ENCODE measurements around the gene MPZL2.

Gene MPZL2

GRCh38 chr11:118212131-118212725, 51.9 kb downstream of the MPZL2 start:
- POLR2A ChIA-PET (ENCODE audit: low non-redundant PET): no interaction called here
- no peak for DNase-seq (ENCODE audit: low spot score)
- CTCF ChIA-PET: interaction anchor here (1.5 kb wide), 1 partner anchor 14 kb away, joined by 4 read pairs; no protein-coding TSS in a partner anchor
- no peak for TF ChIP-seq CTCF (conservative IDR thresholded peaks at IDR 0.05; ENCODE audit: low read depth)
- H3K27ac ChIP-seq: no peak overlapping the region

DNA sequence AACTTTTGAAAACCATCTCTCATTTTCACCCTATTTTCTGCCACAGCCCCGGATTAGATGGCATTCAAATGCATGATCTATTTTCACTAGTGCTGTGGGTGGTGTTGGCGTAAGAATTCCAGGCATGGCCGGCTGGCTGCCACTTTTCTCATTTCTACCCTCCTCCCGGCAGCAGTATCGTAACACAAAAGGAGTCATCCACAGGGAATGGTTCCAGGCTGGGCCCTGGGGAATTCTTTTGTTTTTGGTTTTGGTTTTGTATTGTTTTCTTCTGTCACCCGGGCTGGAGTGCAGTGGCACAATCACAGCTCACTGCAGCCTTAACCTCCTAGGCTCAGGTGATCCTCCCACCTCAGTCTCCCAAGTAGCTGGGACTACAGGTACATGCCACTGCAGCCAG, 53.1 kb downstream of the MPZL2 start:
- ChIA-PET CTCF (no interaction called here), POLR2A (ENCODE audit: low non-redundant PET) (no interaction called here)
- no peak overlapping the region for H3K27ac ChIP-seq
- no peak for TF ChIP-seq CTCF (conservative IDR thresholded peaks at IDR 0.05; ENCODE audit: low read depth)
- no peak for DNase-seq (ENCODE audit: low spot score)

GRCh38 chr11:118210323-118210722, 53.8 kb downstream of the MPZL2 start:
- no peak for TF ChIP-seq CTCF (conservative IDR thresholded peaks at IDR 0.05; ENCODE audit: low read depth)
- no peak for DNase-seq (ENCODE audit: low spot score)
- no peak overlapping the region for H3K27ac ChIP-seq
- ChIA-PET CTCF (no interaction called here), POLR2A (ENCODE audit: low non-redundant PET) (no interaction called here)

GRCh38 chr11:118209033-118209432, 55.1 kb downstream of the MPZL2 start:
- CTCF ChIA-PET: interaction anchor here (1.9 kb wide), 1 partner anchor 11 kb away, joined by 8 read pairs; no protein-coding TSS in a partner anchor
- no peak overlapping the region for H3K27ac ChIP-seq
- POLR2A ChIA-PET (ENCODE audit: low non-redundant PET): no interaction called here
- DNase-seq (ENCODE audit: low spot score): no peak
- TF ChIP-seq CTCF (conservative IDR thresholded peaks at IDR 0.05; ENCODE audit: low read depth): no peak

DNA sequence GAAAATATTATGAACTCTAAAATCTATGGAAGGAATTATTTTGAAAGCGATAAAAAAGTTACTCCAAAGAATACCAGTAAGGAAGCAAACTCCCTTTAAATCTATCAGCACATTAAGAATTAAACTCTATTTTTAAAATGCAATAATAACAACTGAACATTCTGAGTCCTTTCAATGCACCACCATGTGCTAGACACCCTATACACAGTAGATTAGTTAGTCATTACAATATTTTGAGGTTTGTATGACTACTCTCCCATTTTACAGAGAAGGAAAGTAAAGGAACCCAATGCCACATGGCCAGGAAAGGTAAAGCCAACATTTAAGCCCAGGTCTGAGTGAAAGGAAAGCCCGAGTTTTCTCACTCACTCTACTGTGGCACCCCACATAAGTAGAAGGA, 57.0 kb downstream of the MPZL2 start:
- no peak overlapping the region for H3K27ac ChIP-seq
- DNase-seq (ENCODE audit: low spot score): no peak
- ChIA-PET POLR2A (ENCODE audit: low non-redundant PET) (no interaction called here), CTCF (interaction anchor here (1.9 kb wide), 1 partner anchor 9 kb away, joined by 8 read pairs; no protein-coding TSS in a partner anchor)
- no peak for TF ChIP-seq CTCF (conservative IDR thresholded peaks at IDR 0.05; ENCODE audit: low read depth)

DNA sequence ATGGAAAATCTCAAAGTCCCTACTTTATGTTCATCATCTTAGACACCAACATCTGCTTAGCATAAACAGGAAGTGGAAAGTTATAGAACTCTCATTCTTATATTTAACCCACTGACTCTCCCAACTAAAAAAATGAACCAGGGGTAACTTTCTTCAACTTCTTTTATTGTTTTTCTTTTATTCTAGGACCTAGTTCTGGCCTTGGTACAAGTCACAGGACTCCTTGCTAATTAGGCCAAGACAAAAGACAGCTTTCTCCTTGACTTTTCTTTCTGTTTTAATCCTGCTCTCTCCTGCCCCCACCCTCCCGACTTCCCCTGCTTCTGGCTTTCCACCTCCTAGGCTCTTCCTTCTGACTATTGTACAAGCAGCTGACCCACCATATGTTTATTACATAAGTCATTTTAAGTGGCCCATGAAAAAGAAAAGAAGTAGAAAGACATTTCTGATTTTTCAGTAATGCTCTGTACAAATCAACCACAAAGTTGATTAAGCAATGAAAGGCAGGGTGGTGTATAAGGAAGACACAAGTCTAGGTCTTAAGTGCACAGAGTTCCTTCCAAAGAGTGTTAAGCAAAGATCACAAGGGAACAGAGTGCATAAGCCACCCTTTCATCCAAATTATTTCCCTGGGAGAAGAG, 57.6 kb downstream of the MPZL2 start:
- ChIA-PET CTCF (no interaction called here), POLR2A (ENCODE audit: low non-redundant PET) (no interaction called here)
- no peak for TF ChIP-seq CTCF (conservative IDR thresholded peaks at IDR 0.05; ENCODE audit: low read depth)
- no peak overlapping the region for H3K27ac ChIP-seq
- DNase-seq (ENCODE audit: low spot score): no peak
